ENCODE data around the gene JADE2.

- TF ChIP-seq GATA3 (IDR thresholded peaks at IDR 0.05; ENCODE audit: low read depth, low read length) (no peak), GATA2 (IDR thresholded peaks at IDR 0.05; ENCODE audit: low read depth, low read length) (no peak)
These were observed 15.6 kb downstream of the JADE2 start for GRCh38 chr5:134540747-134541733.
